Gastroesophageal sphincter (tissue), 4 donors: Measurements from ENCODE around the gene VWA2. TPM values are rescaled to one million over a fixed set of nuclear protein-coding genes. Genes with fewer than 3 reads are reported as not detected.

Experiments
- ATAC-seq: fragments of 150-250 bp; one replicate; pipeline ENCODE4 v1.9.1; 2016; ENCODE audit warnings: mild to moderate bottlenecking, moderate library complexity
- H3K27ac ChIP-seq, 4 donors: fragments of 200-600 bp; sonication (generic) in 3 of 4; 1 replicate in 3 of 4; 2 replicates in 1 of 4; pipeline ENCODE4 v1.5.1; 2016 to 2019
- H3K27me3 ChIP-seq: fragments of 200-600 bp; sonication (generic); one replicate; pipeline ENCODE4 v1.5.1; 2019
- H3K36me3 ChIP-seq, 2 donors: fragments of 200-600 bp; sonication (generic); one replicate each; pipeline ENCODE4 v1.5.1; 2019; ENCODE audit warnings: control low read depth in 1 of 2
- H3K4me1 ChIP-seq, 3 donors: fragments of 200-600 bp; sonication (generic); 1 replicate in 2 of 3; 2 replicates in 1 of 3; pipeline ENCODE4 v1.5.1; 2016 to 2019; ENCODE audit warnings: control low read depth in 2 of 3
- H3K4me3 ChIP-seq, 2 donors: fragments of 200-600 bp; sonication (generic); one replicate each; pipeline ENCODE4 v1.5.1; 2019; ENCODE audit warnings: mild to moderate bottlenecking in 1 of 2, moderate library complexity in 1 of 2
- H3K9me3 ChIP-seq, 3 donors: fragments of 200-600 bp; sonication (generic); one replicate each; pipeline ENCODE4 v1.5.1; 2017 to 2019; ENCODE audit warnings: control low read depth in 2 of 3
- CTCF ChIP-seq, 4 experiments: fragments of 200-600 bp in 2 of 4; fragments of 450-650 bp in 2 of 4; sonication (generic) in 1 of 4; IDR thresholded peaks; one replicate each; pipeline ENCODE4 v1.5.1; 2017 to 2019; ENCODE audit warnings: antibody characterized with exemption in 4 of 4, mild to moderate bottlenecking in 2 of 4, moderate library complexity in 2 of 4
- EP300 ChIP-seq: sonication (generic); formaldehyde crosslinking; IDR thresholded peaks from one replicate; pipeline ENCODE4 v1.6.1; 2017; ENCODE audit warnings: antibody characterized with exemption, mild to moderate bottlenecking
- POLR2A ChIP-seq, 2 donors: fragments of 450-650 bp; IDR thresholded peaks; one replicate each; pipeline ENCODE4 v1.6.1; 2017; ENCODE audit warnings: antibody characterized with exemption in 2 of 2, mild to moderate bottlenecking in 2 of 2, moderate library complexity in 1 of 2
- POLR2AphosphoS5 ChIP-seq: sonication (generic); formaldehyde crosslinking; IDR thresholded peaks from one replicate; pipeline ENCODE4 v1.6.1; 2017; ENCODE audit warnings: antibody characterized with exemption
- WGBS, 2 donors: methylation state at CpG; one replicate each; pipeline ENCODE4 v1.1.5; 2018; ENCODE audit warnings: low coverage in 1 of 2; 5-methylcytosine and 5-hydroxymethylcytosine counted together
- total RNA-seq, 4 donors: library from RNA; depleted of rRNA; stranded (reverse); fragments of >200 nt; gene quantifications; one replicate each; pipeline ENCODE4 v1.1.0, GENCODE V29; 2016

The VWA2 gene
- total RNA-seq, 4 donors from 2014 or later: 0.13 to 0.25 TPM; not detected in 2

GRCh38 chr10:114232561-114233176, 6.4 kb upstream of the VWA2 start:
- WGBS, 2 donors: 77 to 79% methylated on average over 4 of the region's 4 CpGs
- Histone ChIP-seq H3K4me1 (no peaks in the 10 kb centered on the region), H3K27ac (no peak overlapping the region), H3K9me3 (no peaks in the 10 kb centered on the region), H3K27me3 (peaks cover 61% of the 10 kb centered on the region), H3K4me3 (no peak overlapping the region), H3K36me3 (no peaks in the 10 kb centered on the region)
- ATAC-seq: no peak
- TF ChIP-seq POLR2AphosphoS5 (no peak), CTCF (IDR thresholded peaks at IDR 0.05) (no peak), EP300 (no peak), POLR2A (IDR thresholded peaks at IDR 0.05) (no peak)

GRCh38 chr10:114233482-114233881, 5.6 kb upstream of the VWA2 start:
- no peak overlapping the region for H3K4me3 ChIP-seq
- TF ChIP-seq POLR2A (IDR thresholded peaks at IDR 0.05): no peak
- TF ChIP-seq CTCF (IDR thresholded peaks at IDR 0.05): no peak
- TF ChIP-seq POLR2AphosphoS5: no peak
- TF ChIP-seq EP300: no peak
- peaks cover 67% of the 10 kb centered on the region for H3K27me3 ChIP-seq
- H3K4me1 ChIP-seq: no peaks in the 10 kb centered on the region
- ATAC-seq: no peak
- 32 to 34% methylated on average over 6 of the region's 6 CpGs for WGBS, 2 donors
- no peak overlapping the region for H3K27ac ChIP-seq
- H3K9me3 ChIP-seq: no peaks in the 10 kb centered on the region
- no peaks in the 10 kb centered on the region for H3K36me3 ChIP-seq

- Histone ChIP-seq H3K9me3 (no peaks in the 10 kb centered on the region), H3K27me3 (peaks cover 69% of the 10 kb centered on the region), H3K36me3 (no peaks in the 10 kb centered on the region), H3K27ac (no peak overlapping the region), H3K4me1 (peaks cover 0 to 4% (median 3%) of the 10 kb centered on the region in 3 donors), H3K4me3 (no peak overlapping the region)
- ATAC-seq: no peak
- TF ChIP-seq POLR2A (IDR thresholded peaks at IDR 0.05): no peak
- TF ChIP-seq POLR2AphosphoS5: no peak
- TF ChIP-seq CTCF (IDR thresholded peaks at IDR 0.05): no peak
Observed at GRCh38 chr10:114234132-114234531, 4.9 kb upstream of the VWA2 start.

- no CpG with 5 or more reads among the region's 11 CpGs for WGBS, 2 donors
- H3K27ac ChIP-seq: no peak overlapping the region
- TF ChIP-seq CTCF (IDR thresholded peaks at IDR 0.05): no peak
- no peak for TF ChIP-seq POLR2A (IDR thresholded peaks at IDR 0.05)
- no peak for TF ChIP-seq EP300
- TF ChIP-seq POLR2AphosphoS5: no peak
- H3K9me3 ChIP-seq: no peaks in the 10 kb centered on the region
- ATAC-seq: no peak
- peaks cover 0 to 13% (median 7%) of the 10 kb centered on the region in 3 donors for H3K4me1 ChIP-seq
- peaks cover 96% of the 10 kb centered on the region for H3K27me3 ChIP-seq
- no peaks in the 10 kb centered on the region for H3K36me3 ChIP-seq
- H3K4me3 ChIP-seq: no peak overlapping the region
Observed at GRCh38 chr10:114239994-114240345, 916 bp downstream of the VWA2 start.

- ATAC-seq: no peak
- H3K27me3 ChIP-seq: peaks cover 76% of the 10 kb centered on the region
Observed at GRCh38 chr10:114242235-114242634, 3.2 kb downstream of the VWA2 start.

More at GRCh38 chr10:114242235-114242634, 3.2 kb downstream of the VWA2 start:
- Histone ChIP-seq H3K4me3 (no peak overlapping the region), H3K36me3 (no peaks in the 10 kb centered on the region), H3K4me1 (peaks cover 0 to 13% (median 7%) of the 10 kb centered on the region in 3 donors), H3K27ac (no peak overlapping the region), H3K9me3 (no peaks in the 10 kb centered on the region)
- WGBS, 2 donors: 94% methylated on average over 7 of the region's 9 CpGs; no CpG with 5 or more reads in 1 of the 2 donors
- no peak for TF ChIP-seq EP300
- no peak for TF ChIP-seq CTCF (IDR thresholded peaks at IDR 0.05)
- no peak for TF ChIP-seq POLR2AphosphoS5
- no peak for TF ChIP-seq POLR2A (IDR thresholded peaks at IDR 0.05)
